Panc1 (cell line): ENCODE results near the gene MOG.

Experiments
- CTCF ChIP-seq: fragments of 450-650 bp; IDR thresholded peaks from 2 replicates; pipeline ENCODE4 v1.5.1; 2017; ENCODE audit warnings: mild to moderate bottlenecking
- POLR2AphosphoS5 ChIP-seq: IDR thresholded peaks from 2 replicates; pipeline ENCODE4 v1.6.1; 2012; ENCODE audit warnings: mild to moderate bottlenecking, low read depth, low read length, moderate library complexity
- REST ChIP-seq, 2 experiments: IDR thresholded peaks; 2 replicates each; pipeline ENCODE4 v1.6.1; 2011 to 2012; ENCODE audit warnings: low read depth in 2 of 2, control low read depth in 1 of 2, low read length in 1 of 2, mild to moderate bottlenecking in 1 of 2, moderate library complexity in 1 of 2; ENCODE audit not compliant: insufficient read depth in 1 of 2
- TCF7L2 ChIP-seq: IDR thresholded peaks from 2 replicates; pipeline ENCODE4 v1.6.1; 2011; ENCODE audit warnings: mild to moderate bottlenecking, low read depth, low read length, inconsistent platforms

- no peak for TF ChIP-seq CTCF
- TF ChIP-seq REST (IDR thresholded peaks at IDR 0.05; ENCODE audit: insufficient read depth in 1 of 2, low read depth in 2 of 2, low read length in 1 of 2) = no peak
- TF ChIP-seq POLR2AphosphoS5 = no peak
- no peak for TF ChIP-seq TCF7L2
Measured at GRCh38 chr6:29656157-29656556, 735 bp upstream of the MOG start.
